ENCODE measurements around the gene JAGN1. TPM values are rescaled to one million over a fixed set of nuclear protein-coding genes. Genes with fewer than 3 reads are reported as not detected.

The JAGN1 gene
- total and polyA plus RNA-seq, 9 of the 15 experiments (the other 6 are each of a cell fraction or from before 2014, with no cell fraction given) = 31.6 to 77.8 (median 40.3) TPM

DNA sequence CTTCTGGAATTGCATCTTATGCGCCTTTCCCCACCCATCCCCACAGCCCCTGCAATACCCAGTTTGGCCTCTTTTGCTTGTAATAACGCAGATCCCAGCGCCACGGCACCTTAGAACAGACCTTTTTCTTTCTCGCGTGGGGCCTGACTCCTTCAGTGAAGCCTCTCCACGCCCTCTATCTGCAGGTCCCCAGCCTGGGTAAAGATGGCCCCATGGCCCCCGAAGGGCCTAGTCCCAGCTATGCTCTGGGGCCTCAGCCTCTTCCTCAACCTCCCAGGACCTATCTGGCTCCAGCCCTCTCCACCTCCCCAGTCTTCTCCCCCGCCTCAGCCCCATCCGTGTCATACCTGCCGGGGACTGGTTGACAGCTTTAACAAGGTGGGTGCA, 43.8 kb downstream of the JAGN1 start (continued):
- TF ChIP-seq, protein P1, sequence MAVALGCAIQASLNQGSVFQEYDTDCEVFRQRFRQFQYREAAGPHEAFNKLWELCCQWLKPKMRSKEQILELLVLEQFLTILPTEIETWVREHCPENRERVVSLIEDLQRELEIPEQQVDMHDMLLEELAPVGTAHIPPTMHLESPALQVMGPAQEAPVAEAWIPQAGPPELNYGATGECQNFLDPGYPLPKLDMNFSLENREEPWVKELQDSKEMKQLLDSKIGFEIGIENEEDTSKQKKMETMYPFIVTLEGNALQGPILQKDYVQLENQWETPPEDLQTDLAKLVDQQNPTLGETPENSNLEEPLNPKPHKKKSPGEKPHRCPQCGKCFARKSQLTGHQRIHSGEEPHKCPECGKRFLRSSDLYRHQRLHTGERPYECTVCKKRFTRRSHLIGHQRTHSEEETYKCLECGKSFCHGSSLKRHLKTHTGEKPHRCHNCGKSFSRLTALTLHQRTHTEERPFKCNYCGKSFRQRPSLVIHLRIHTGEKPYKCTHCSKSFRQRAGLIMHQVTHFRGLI (CRISPR knock-in tag; IDR thresholded peaks at IDR 0.05) = no peak
- TF ChIP-seq ZNF3 (CRISPR knock-in tag; IDR thresholded peaks at IDR 0.05) = no peak
- TF ChIP-seq, protein P2, sequence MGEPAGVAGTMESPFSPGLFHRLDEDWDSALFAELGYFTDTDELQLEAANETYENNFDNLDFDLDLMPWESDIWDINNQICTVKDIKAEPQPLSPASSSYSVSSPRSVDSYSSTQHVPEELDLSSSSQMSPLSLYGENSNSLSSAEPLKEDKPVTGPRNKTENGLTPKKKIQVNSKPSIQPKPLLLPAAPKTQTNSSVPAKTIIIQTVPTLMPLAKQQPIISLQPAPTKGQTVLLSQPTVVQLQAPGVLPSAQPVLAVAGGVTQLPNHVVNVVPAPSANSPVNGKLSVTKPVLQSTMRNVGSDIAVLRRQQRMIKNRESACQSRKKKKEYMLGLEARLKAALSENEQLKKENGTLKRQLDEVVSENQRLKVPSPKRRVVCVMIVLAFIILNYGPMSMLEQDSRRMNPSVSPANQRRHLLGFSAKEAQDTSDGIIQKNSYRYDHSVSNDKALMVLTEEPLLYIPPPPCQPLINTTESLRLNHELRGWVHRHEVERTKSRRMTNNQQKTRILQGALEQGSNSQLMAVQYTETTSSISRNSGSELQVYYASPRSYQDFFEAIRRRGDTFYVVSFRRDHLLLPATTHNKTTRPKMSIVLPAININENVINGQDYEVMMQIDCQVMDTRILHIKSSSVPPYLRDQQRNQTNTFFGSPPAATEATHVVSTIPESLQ (CRISPR knock-in tag; IDR thresholded peaks at IDR 0.05) = no peak
- peak in 2 of 3 experiments; percentile 68 to 84 for TF ChIP-seq YY1 (IDR thresholded peaks at IDR 0.05; ENCODE audit: borderline replicate concordance in 1 of 3, control insufficient read depth in 1 of 3, extremely low read depth in 1 of 3, insufficient read depth in 3 of 3, insufficient read length in 1 of 3, insufficient replicate concordance in 2 of 3, low read depth in 1 of 3, low read length in 2 of 3)
- TF ChIP-seq NONO (IDR thresholded peaks at IDR 0.05; ENCODE audit: low read depth in 2 of 2, low read length in 1 of 2) = no peak
- no peak for TF ChIP-seq HMGN3 (IDR thresholded peaks at IDR 0.05; ENCODE audit: borderline replicate concordance, extremely low read depth, insufficient read length, low read depth, low read length)
- no peak for TF ChIP-seq ARID1B (IDR thresholded peaks at IDR 0.05)
- TF ChIP-seq HMG20B (CRISPR knock-in tag; IDR thresholded peaks at IDR 0.05) = 0 out of 2 replicates have a peak, but pooled peaks have one; percentile 53
- TF ChIP-seq, protein P3, sequence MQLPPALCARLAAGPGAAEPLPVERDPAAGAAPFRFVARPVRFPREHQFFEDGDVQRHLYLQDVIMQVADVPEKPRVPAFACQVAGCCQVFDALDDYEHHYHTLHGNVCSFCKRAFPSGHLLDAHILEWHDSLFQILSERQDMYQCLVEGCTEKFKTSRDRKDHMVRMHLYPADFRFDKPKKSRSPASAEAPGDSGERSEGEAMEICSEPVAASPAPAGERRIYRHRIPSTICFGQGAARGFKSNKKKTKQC (CRISPR knock-in tag; IDR thresholded peaks at IDR 0.05) = no peak
- no peak for TF ChIP-seq E2F3 (CRISPR knock-in tag; IDR thresholded peaks at IDR 0.05)
- TF ChIP-seq, protein P4, sequence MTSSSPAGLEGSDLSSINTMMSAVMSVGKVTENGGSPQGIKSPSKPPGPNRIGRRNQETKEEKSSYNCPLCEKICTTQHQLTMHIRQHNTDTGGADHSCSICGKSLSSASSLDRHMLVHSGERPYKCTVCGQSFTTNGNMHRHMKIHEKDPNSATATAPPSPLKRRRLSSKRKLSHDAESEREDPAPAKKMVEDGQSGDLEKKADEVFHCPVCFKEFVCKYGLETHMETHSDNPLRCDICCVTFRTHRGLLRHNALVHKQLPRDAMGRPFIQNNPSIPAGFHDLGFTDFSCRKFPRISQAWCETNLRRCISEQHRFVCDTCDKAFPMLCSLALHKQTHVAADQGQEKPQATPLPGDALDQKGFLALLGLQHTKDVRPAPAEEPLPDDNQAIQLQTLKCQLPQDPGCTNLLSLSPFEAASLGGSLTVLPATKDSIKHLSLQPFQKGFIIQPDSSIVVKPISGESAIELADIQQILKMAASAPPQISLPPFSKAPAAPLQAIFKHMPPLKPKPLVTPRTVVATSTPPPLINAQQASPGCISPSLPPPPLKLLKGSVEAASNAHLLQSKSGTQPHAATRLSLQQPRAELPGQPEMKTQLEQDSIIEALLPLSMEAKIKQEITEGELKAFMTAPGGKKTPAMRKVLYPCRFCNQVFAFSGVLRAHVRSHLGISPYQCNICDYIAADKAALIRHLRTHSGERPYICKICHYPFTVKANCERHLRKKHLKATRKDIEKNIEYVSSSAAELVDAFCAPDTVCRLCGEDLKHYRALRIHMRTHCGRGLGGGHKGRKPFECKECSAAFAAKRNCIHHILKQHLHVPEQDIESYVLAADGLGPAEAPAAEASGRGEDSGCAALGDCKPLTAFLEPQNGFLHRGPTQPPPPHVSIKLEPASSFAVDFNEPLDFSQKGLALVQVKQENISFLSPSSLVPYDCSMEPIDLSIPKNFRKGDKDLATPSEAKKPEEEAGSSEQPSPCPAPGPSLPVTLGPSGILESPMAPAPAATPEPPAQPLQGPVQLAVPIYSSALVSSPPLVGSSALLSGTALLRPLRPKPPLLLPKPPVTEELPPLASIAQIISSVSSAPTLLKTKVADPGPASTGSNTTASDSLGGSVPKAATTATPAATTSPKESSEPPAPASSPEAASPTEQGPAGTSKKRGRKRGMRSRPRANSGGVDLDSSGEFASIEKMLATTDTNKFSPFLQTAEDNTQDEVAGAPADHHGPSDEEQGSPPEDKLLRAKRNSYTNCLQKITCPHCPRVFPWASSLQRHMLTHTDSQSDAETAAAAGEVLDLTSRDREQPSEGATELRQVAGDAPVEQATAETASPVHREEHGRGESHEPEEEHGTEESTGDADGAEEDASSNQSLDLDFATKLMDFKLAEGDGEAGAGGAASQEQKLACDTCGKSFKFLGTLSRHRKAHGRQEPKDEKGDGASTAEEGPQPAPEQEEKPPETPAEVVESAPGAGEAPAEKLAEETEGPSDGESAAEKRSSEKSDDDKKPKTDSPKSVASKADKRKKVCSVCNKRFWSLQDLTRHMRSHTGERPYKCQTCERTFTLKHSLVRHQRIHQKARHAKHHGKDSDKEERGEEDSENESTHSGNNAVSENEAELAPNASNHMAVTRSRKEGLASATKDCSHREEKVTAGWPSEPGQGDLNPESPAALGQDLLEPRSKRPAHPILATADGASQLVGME (CRISPR knock-in tag; IDR thresholded peaks at IDR 0.05) = no peak
- no peak for TF ChIP-seq ADNP (tag; IDR thresholded peaks at IDR 0.05)
- no peak for TF ChIP-seq HNRNPH1 (optimal IDR thresholded peaks at IDR 0.05; ENCODE audit: low read depth, low read length)
- no peak for TF ChIP-seq HEY1 (CRISPR knock-in tag; IDR thresholded peaks at IDR 0.05; ENCODE audit: borderline replicate concordance)
- no peak for TF ChIP-seq TAF15 (IDR thresholded peaks at IDR 0.05; ENCODE audit: low read depth, low read length)
- TF ChIP-seq CREB1 (IDR thresholded peaks at IDR 0.05) = no peak
- TF ChIP-seq CREB1 (CRISPR knock-in tag; IDR thresholded peaks at IDR 0.05) = no peak
- no peak for TF ChIP-seq NBN (IDR thresholded peaks at IDR 0.05; ENCODE audit: low read depth)
- 0 out of 2 replicates have a peak, but pooled peaks have one; percentile 51 for TF ChIP-seq ZBED1 (IDR thresholded peaks at IDR 0.05)
- no peak for TF ChIP-seq BCOR (IDR thresholded peaks at IDR 0.05)

Measured in K562 (cell line).